Left ventricle myocardium inferior (tissue), 1 donor: ENCODE results near the gene PCK1. TPM values are rescaled to one million over a fixed set of nuclear protein-coding genes. Genes with fewer than 3 reads are reported as not detected.

Experiments used
- DNase-seq: peaks from one replicate; pipeline ENCODE4 v3.0.0-alpha.2; 2020
- H3K27ac ChIP-seq: fragments of 200-600 bp; replicated peaks from 2 replicates; pipeline ENCODE4 v1.8.0; 2021
- H3K27me3 ChIP-seq: fragments of 200-600 bp; 2 replicates; pipeline ENCODE4 v1.8.0; 2021; ENCODE audit warnings: low read depth
- H3K36me3 ChIP-seq: fragments of 200-600 bp; 2 replicates; pipeline ENCODE4 v1.8.0; 2021
- H3K4me1 ChIP-seq: fragments of 200-600 bp; 2 replicates; pipeline ENCODE4 v1.8.0; 2021
- H3K4me3 ChIP-seq: fragments of 200-600 bp; 2 replicates; pipeline ENCODE4 v1.8.0; 2021; ENCODE audit warnings: mild to moderate bottlenecking, moderate library complexity
- H3K9me3 ChIP-seq: fragments of 200-600 bp; replicated peaks from 2 replicates; pipeline ENCODE4 v1.8.0; 2021
- intact Hi-C: fragments of 100-400 bp; cut with micrococcal nuclease; formaldehyde crosslinking; loops from one replicate; pipeline ENCODE4 v1.11.0; 2022
- total RNA-seq: library from RNA; stranded (reverse); fragmentation: NEBNext Ultra II Directional; extraction: Animal tissue kit (Norgen Biotek cat#: 25700); gene quantifications from one replicate; pipeline ENCODE4 v1.2.1, GENCODE V29; 2021
- TF ChIP-seq, protein P1 (sequence below): fragments of 200-600 bp; IDR thresholded peaks from 2 replicates; pipeline ENCODE4 v1.8.0; 2021; ENCODE audit warnings: antibody characterized with exemption, mild to moderate bottlenecking, borderline replicate concordance
- donor health status: DM: no; HTN: yes; CAD: no; lungs with severe emphysema.

Gene PCK1
- total RNA-seq, 1 donor from 2014 or later, result 0.25 TPM

GRCh38 chr20:57555457-57556184, 5.3 kb upstream of the PCK1 start:
- no peak for DNase-seq
- H3K4me3 ChIP-seq, result no peak overlapping the region
- H3K4me1 ChIP-seq, result no peaks in the 10 kb centered on the region
- H3K9me3 ChIP-seq, result no peaks in the 10 kb centered on the region
- H3K27me3 ChIP-seq, result peaks cover 73% of the 10 kb centered on the region
- intact Hi-C loops, result no loop called here
- no peak overlapping the region for H3K27ac ChIP-seq
- TF ChIP-seq, protein P1, sequence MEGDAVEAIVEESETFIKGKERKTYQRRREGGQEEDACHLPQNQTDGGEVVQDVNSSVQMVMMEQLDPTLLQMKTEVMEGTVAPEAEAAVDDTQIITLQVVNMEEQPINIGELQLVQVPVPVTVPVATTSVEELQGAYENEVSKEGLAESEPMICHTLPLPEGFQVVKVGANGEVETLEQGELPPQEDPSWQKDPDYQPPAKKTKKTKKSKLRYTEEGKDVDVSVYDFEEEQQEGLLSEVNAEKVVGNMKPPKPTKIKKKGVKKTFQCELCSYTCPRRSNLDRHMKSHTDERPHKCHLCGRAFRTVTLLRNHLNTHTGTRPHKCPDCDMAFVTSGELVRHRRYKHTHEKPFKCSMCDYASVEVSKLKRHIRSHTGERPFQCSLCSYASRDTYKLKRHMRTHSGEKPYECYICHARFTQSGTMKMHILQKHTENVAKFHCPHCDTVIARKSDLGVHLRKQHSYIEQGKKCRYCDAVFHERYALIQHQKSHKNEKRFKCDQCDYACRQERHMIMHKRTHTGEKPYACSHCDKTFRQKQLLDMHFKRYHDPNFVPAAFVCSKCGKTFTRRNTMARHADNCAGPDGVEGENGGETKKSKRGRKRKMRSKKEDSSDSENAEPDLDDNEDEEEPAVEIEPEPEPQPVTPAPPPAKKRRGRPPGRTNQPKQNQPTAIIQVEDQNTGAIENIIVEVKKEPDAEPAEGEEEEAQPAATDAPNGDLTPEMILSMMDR, result no peak
- H3K36me3 ChIP-seq, result no peaks in the 10 kb centered on the region

DNA sequence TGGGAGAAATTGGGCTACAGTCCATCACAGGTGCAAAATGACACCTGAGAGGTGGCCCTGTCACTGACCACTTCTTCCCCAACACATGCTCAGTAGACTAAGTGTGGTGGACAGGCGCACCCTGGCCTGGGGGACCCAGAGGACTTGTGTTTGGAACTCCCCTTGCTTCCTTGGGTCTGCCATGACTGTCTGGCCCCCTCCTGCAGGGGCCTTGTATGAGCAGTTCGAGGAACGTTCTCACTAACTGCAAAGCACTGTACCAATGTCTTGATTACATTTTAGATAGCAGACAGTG, 4.0 kb upstream of the PCK1 start:
- TF ChIP-seq, protein P1, result no peak
- H3K9me3 ChIP-seq, result no peaks in the 10 kb centered on the region
- intact Hi-C loops, result no loop called here
- H3K4me1 ChIP-seq, result peaks cover 6% of the 10 kb centered on the region
- no peak for DNase-seq
- peaks cover 73% of the 10 kb centered on the region for H3K27me3 ChIP-seq
- H3K36me3 ChIP-seq, result no peaks in the 10 kb centered on the region
- H3K27ac ChIP-seq, result no peak overlapping the region
- no peak overlapping the region for H3K4me3 ChIP-seq

- no peaks in the 10 kb centered on the region for H3K9me3 ChIP-seq
- peaks cover 67% of the 10 kb centered on the region for H3K27me3 ChIP-seq
- intact Hi-C loops, result no loop called here
- peaks cover 6% of the 10 kb centered on the region for H3K4me1 ChIP-seq
- TF ChIP-seq, protein P1, result no peak
- no peak for DNase-seq
- H3K36me3 ChIP-seq, result no peaks in the 10 kb centered on the region
- H3K4me3 ChIP-seq, result no peak overlapping the region
- H3K27ac ChIP-seq, result no peak overlapping the region
Measured at GRCh38 chr20:57557926-57558613, 2.8 kb upstream of the PCK1 start.

GRCh38 chr20:57558614-57559288, 2.2 kb upstream of the PCK1 start:
- H3K36me3 ChIP-seq, result no peaks in the 10 kb centered on the region
- intact Hi-C loops, result no loop called here
- peaks cover 72% of the 10 kb centered on the region for H3K27me3 ChIP-seq
- H3K9me3 ChIP-seq, result no peaks in the 10 kb centered on the region
- H3K27ac ChIP-seq, result no peak overlapping the region
- DNase-seq, result no peak
- TF ChIP-seq, protein P1, result no peak
- H3K4me3 ChIP-seq, result no peak overlapping the region
- H3K4me1 ChIP-seq, result peaks cover 6% of the 10 kb centered on the region

- H3K27me3 ChIP-seq, result peaks cover 70% of the 10 kb centered on the region
- H3K4me3 ChIP-seq, result no peak overlapping the region
- H3K27ac ChIP-seq, result no peak overlapping the region
- intact Hi-C loops, result no loop called here
- no peaks in the 10 kb centered on the region for H3K9me3 ChIP-seq
- no peaks in the 10 kb centered on the region for H3K36me3 ChIP-seq
- H3K4me1 ChIP-seq, result peaks cover 6% of the 10 kb centered on the region
- TF ChIP-seq, protein P1, result no peak
- DNase-seq, result no peak
Measured at GRCh38 chr20:57559289-57559634, 1.6 kb upstream of the PCK1 start.
